CD4-positive, alpha-beta T cell treated with Interleukin-4 for 1 hour (primary cell): Measurements from ENCODE around the gene GOLPH3.
A peak's percentile ranks its signal among the peaks of the same experiment; 100 is the strongest.
"Not testable (repeated sequence)": the region's sequence is repeated elsewhere in the genome, so short reads cannot be mapped to it uniquely, and the experiment has no call there.

ENCODE experiments used
- DNase-seq, 2 donors: peaks; one replicate each; pipeline ENCODE4 v3.0.0-alpha.2; 2020 to 2022

Gene GOLPH3

DNA sequence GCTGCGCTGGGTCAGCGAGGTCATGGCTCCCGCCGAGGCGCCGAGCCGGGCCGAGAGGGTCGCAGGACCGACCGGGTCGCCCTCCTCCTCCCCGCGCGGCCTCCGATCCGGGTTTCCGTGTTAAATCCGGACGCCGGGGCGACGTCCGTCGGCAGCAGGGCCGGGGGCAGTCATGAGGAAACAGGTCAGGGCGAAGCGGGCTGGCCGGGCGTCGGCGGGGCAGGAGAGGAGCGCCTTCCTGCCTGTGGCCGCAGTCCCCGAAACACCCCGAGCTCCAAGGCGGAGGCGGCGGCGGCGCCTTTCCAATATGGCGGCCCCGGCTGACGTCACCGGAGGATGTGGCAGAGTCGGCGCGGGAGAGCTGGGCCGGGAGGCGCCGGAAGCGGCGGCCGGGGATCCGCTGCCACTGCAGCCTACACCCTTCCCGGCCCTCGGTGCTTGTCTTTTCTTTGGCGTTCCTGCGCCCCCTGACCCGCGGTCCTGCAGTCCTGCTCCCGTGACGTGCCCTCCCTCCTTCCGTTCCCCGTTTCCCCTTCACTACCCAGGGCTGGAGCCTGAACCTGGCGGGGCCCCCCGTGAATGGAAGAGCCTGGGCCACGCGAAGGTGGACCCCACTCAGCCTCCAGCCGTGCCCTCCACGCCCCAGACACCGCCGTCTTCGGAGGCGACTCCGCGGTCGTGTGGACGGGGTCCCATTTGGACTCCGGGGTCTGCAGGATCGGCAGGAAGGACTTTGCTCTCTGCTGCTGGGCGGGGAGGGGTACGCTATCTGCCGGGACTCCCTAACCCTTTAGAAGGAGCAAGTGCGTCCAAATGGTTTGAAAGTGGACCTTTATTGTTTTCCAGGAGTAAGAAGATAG lies at the start of gene GOLPH3:
TSS of gene GOLPH3 (minus strand) at position 309 of the 860 bp plus-strand sequence. CDS start at position 24, 285 bp downstream.
- DNase-seq: peak; percentile 90

DNA sequence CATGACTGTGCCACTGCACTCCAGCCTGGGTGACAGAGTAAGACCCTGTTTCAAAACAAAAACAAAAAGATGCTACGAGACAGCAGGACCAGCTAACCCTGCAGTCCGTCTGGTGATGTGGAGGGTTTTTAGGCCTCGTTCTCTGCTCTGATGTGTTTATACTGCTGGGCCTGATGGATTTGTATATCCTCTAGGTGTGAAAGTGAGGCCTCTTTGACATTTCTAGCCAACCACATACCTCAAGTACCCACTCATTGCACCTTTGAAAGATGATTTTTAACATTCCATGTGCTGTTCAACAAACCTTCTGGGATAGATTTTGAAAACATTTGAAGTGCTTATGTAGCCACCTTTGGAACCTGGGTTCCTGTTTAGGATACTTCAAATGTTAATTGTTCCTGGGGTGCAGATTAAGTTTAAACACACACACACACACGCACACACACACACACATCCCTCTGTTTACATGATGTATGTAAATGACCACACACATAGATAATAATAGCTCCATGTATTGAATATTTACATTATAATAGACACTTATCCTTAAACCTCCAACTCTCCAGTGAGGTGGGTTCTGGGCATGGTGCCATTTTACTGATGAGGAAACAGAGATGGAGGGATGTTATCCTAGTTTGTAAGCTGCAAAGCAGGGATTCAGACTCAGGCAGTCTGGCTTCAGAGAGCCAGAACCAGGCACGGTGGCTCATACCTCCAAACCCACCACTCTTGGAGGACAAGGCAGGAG lies 48.8 kb upstream of the GOLPH3 start:
- no peak for DNase-seq

DNA sequence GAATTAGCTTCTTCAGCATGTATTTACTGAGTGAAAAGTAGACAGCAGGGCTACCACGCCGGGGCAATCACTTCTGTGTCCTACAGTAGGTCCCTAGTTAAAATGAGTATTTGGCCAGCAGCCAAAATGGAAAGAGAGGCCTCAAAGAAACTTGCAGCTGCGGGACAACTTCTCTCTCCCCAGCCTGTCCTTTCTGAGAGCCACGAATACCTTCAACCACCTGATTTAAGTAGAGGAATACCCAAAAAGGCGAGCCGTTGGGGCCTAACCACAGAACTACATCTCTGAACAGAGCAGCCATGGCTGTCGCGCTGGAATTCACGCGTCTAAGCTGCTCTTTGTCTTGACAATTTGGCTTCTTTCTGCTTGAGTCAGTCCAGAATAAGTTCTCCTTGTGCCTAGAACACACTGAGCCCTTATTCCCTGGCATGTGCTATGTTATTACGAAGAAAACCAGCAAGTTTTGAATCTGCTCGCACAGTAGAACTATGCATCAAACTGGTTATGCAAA lies 43.8 kb upstream of the GOLPH3 start:
- DNase-seq: no peak

DNA sequence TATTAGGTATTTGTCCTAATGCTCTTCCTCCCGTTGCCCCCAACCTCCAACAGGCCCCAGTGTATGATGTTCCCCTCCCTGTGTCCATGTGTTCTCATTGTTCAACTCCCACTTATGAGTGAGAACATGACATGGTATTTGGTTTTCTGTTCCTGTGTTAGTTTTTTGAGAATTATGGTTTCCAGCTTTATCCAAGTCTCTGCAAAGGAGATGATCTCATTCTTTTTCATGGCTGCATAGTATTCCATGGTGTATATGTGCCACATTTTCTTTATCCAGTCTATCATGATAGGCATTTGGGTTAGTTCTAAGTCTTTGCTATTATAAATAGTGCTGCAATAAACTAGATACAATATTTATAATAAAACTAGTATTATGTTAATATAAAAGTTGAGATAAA lies 40.2 kb upstream of the GOLPH3 start:
- DNase-seq: not testable (repeated sequence)

DNA sequence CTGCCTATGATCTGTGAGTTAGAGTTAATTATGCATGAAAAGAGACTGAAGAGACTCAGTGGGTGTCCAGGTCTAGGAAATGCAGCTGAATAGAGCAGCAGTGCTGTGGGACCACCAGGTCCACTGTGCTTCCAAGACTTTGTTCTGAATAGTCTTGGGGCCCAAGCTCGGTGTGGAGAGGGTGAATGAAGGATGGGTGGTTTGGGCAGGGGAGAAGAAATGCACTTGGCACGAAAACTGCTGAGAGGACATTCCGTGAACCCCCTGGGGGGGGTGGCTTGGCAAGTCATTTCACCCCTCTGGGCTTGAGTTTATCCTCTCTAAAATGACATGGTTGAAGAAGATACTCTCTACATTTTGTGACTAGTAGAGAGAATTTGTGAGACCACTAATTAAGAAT lies 36.0 kb upstream of the GOLPH3 start:
- DNase-seq: no peak

DNA sequence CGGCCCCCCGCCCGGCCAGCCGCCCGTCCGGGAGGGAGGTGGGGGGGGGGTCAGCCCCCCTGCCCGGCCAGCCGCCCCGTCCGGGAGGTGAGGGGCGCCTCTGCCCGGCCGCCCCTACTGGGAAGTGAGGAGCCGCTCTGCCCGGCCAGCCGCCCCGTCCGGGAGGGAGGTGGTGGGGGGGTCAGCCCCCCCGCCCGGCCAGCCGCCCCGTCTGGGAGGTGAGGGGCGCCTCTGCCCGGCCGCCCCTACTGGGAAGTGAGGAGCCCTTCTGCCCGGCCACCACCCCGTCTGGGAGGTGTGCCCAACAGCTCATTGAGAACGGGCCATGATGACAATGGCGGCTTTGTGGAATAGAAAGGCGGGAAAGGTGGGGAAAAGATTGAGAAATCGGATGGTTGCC lies 34.7 kb upstream of the GOLPH3 start:
- not testable (repeated sequence) for DNase-seq

DNA sequence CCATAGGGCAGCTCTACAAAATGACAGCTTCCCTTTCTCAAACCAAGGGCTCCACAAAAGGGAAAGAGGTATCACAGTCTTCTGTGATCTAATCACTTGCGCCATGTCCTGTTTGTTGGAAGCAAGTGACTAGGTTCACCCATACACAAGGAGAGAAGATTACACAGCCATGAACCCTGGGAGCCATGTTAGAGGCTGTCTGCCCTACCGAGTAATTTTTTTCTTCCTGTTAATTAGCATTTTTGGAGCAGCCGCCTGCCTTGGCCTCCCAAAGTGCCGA lies 33.2 kb upstream of the GOLPH3 start:
- DNase-seq: peak in 1 of 2 donors; percentile 15

DNA sequence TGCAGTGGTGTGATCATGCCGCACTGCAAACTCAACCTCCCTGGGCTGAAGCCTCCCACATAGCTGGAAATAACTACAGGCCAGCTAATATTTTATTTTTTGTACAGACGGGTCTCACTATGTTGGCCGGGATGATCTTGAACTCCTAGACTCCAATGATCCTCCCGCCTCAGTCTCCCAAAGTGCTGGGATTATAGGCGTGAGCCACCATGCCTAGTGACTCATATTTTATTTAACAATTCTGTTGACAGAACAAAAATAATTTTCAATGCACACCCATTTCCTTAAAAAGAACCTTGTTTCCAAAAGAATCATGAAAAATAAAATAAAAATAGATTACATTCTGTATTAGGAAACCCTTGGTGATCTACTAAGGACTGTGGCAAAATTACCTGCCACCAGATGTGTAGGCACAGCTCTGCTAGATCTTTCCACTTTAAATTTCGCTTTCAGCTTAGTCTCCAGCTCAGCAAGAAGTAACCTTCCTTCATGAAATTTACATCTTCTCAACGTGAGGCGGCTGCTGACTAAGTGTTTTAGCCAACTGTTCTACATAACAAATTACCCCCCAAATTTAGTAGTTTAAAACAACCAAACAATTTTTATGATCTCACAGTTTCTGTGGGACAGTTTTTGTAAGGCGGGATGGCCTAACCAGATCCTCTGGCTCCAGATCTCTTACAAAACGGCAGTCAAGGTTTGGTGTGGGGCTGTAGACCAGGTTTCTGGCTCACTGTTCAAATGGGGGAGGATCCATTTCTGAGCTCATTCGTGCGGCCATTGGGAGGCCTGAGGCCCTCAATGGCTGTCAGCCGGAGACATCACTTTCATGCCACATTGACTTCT lies 32.6 kb upstream of the GOLPH3 start:
- DNase-seq: no peak

DNA sequence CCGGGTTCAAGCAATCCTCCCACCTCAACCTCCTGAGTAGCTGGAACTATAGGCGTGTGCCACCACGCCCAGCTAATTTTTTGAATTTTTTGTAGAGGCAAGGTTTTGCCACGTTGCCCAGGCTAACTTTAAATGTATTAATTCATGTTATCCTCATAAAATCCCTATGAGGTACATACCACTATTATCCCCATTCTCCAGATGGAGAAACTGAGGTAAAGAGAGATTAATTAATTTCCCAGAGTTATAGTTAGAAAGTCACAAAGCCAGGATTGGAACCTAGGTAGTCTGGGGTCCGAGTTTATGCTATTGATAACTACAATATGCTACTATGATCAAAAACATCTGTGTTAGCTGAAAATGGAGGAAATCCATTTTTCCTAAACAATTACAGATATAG lies 31.9 kb upstream of the GOLPH3 start:
- DNase-seq: no peak

DNA sequence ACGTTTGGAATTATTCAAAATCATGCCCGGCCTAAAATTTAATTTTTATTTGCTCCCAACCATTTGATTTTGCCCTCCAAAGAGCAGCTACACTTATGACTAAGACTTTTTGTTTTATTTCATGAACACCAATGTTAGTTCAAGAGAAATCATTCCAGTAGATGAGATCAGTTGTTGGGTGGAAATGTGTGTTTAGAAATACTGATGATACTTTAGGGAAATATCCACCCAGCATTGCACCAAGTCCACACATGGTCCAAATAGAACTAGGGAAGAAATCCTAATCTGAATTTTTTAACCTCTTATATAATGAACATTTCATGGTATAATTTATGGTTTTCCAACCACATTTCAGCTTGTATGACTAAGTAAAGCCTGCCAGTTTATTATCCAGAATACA lies 28.3 kb upstream of the GOLPH3 start:
- no peak for DNase-seq

DNA sequence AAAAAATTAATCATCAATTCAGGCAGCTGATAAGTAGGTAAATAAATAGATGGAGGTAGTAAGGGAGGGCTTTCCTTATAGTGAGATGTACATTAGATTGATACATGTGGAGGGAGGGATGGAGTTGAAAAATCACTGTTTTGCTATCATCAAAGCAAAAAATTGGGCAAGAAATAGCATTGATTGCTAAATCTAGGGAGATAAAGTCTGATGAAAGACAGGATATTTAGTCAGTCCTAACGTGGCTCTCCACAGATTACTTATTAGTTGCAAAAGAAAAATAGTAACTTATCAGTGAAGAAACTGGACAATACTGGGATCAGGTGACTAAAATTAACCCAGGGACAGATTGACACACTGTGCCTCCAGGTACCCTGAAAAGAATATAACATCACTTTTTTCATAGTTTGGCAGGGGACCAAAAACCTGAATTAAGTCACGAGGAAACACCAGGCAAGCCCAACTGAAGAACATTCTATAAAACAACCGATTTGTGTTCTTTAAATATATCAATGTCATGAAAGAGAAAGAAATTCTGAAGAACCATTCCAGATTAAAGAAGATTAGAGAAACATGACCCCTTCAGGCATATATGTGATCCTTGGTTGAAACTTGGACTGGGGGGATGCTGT lies 27.1 kb upstream of the GOLPH3 start:
- DNase-seq: no peak

DNA sequence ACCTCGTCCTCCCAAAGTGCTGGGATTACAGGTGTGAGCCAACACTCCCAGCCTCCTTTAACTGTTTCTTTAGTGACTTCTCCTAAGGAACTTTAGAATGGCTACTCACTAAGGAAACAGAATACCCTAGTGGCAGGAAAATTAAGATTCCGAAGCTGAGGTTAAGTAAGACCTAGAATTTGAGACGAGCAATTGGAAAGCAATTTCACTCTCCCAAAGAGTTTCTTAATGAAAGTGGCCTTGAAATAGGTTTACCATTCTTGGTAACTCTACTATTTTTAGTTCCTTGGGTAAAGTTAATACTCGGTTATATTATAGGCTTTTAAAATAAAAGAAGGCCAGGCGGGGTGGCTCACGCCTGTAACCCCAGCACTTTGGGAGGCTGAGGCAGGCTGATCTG lies 22.9 kb upstream of the GOLPH3 start:
- no peak for DNase-seq

DNA sequence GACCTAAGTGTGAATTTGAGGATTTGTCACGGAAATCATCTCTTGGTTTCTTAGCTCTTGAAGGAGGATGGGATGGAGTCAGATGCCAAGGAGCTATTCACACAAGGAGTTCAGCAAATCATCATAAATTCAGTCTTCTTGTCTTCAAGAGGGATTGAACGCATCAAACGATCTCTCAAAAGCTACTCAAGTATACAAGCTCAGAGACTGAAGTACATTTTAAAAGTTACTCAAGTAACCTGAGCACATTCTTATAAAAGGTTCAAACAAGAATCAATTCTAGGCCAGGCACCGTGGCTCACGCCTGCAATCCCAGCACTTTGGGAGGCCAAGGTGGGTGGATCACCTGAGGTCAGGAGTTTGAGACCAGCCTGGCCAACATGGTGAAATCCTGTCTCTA lies 21.1 kb upstream of the GOLPH3 start:
- no peak for DNase-seq

DNA sequence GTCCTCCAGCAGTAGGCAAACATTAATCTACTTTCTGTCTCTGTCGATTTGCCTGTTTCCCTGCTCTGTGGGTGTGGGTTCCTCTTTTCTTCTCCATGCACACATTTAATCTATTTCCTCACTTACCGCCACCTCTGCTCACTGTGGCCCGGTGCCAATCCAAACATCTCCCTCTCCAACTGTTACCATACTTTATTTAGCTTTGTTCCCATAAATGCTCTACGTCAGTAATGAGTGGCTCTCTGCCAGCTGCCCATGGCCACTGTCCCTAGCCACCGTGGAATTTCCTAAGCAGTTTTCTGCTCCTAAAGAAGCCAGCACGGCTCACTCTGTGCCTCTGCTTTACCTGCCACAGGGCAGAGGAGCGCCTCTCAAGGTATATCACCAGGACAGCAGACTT lies 19.5 kb upstream of the GOLPH3 start:
- peak in 1 of 2 donors; percentile 28 for DNase-seq

DNA sequence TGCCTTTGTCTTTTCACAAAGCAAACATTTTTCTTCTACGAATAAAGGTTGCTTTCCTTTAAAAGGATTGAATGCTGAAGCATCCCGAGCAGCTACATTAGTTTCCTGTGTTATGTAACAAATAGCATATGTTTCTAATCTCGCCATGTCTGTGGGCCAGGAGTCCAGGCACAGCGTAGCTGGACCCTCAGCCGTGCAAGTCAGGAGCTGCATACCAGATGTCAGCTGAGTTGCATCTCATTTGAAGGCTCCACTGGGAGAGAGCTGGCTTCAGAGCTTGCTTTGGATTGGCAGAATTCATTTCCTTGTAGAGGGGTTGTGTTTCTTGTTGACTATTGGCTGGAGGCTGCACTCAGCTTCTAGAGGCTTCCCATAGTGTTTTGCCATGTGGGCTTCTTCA lies 16.0 kb upstream of the GOLPH3 start:
- no peak for DNase-seq

DNA sequence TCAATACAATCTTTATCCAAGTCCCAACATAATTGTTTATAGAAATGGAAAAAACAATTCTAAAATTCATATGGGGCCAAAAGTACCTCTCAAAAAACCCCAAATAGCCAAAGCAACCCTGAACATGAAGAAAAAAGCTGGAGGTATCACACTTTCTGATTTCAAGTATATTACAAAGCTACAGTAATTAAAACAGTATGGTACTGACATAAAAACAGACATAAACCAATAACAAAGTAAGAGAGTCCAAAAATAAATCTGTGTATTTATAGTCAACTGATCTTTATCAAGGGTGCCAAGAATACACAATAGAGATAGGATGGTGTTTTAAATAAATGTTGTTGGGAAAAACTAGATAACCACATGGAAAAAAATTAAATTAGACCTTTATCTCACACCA lies 13.6 kb upstream of the GOLPH3 start:
- no peak for DNase-seq

DNA sequence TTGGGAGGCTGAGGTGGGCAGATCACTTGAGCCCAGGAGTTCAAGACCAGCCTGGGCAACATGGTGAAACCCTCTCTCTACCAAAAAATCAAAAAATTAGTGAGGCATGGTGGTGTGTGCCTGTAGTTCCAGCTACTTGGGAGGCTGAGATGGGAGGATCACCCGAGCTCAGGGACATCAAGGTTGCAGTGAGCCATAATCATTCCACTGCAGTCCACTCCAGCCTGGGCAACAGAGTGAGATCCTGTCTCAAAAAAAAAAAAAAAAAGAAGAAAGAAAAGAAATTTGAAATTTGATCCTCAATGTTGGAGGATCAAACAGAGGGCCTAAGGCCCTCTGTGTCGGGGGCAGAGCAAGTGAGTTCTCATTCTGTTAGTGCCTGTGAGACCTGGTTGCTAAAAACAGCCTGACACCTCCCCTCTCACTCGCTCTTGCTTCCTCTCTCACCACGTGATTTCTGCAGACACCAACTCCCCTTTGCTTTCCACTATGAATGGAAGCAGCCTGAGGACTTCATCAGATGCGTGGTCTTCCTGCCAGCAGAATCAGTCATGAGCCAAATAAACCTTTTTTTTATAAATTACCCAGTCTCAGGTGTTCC lies 8.4 kb upstream of the GOLPH3 start:
- DNase-seq: no peak

DNA sequence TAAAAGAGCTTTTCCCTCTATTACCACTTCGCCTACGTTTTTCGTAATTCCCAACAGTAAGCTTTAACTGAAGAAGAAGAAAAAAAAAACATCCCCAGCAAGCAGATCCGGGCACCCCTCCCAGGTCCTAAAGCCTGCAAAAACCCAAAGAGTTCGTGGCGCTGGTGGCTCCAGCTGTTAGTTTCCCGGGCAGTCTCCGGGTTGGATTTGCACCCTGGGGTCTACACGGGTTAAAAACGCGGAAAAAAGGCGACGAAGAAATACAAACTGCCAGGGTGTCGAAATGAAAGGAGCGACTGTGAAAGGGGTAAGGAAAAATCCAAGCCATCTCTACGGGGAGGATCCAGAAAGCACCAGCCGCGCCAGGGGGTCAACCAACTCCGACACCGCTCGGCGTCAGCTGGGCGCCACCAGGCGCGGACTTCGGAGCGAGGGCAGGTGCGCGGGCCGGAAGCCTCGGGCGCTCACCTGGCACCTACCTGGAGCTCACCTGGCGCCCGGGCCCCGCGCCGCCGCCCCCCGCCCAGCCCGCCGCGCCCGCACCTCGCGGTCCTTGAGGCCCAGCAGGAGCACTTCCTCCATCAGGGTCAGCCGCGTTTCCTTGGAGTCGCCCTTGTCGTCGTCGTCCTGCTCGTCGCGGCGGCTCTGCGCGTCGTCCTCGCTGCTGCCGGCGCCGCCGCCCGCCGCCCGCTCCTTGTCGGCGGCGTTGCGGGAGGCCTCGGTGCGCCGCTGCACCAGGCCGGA lies 680 bp downstream of the GOLPH3 start:
- peak; percentile 29 to 45 for DNase-seq

DNA sequence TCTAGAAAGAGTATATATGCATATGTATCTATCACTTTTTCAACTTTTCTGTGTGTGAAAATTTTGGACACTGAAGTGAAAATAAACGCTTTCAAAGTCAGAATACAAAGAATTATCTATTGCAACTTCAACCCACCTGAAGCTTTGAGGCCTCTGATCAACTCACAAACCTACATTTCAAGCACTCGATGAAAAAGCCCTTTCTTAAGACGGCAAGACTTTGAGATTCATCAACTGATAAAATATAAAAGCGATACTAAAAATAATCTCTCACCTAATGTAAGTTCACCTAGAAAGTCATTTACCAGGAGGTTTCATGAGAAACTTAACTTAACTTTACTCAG lies 1.2 kb downstream of the GOLPH3 start:
- peak in 1 of 2 donors; percentile 43 for DNase-seq

DNA sequence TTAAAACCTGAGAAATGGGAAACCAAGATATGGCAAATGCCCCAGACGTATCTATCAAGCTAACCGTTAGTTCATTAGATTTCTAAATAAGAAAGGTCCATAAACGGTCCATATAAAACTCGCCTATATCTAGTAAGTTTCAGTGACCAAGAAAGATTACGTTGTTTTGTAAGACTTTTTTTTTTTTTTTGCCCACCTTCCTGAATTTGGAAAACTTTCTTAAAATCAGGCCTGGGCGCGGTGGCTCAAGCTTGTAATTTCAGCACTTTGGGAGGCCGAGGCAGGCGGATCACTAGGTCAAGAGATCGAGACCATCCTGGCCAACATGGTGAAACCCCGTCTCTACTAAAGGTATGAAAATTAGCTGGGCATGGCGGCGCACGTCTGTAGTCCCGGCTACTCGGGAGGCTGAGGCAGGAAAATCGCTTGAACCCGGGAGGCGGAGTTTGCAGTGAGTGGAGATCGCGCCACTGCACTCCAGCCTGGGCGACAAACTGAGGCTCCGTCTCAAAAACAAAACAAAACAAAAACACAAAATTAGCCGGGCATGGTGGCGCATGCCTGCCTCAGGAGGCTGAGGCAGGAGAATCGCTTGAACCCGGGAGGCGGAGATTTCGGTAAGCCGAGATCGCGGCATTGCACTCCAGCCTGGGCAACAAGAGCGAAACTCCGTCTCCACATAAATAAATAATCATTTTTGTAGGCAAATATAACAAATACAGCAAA lies 1.8 kb downstream of the GOLPH3 start:
- DNase-seq: peak; percentile 14 to 34
